ENCODE measurements around the gene NR2F1-AS1. TPM values are rescaled to one million over a fixed set of nuclear protein-coding genes. Genes with fewer than 3 reads are reported as not detected.

The NR2F1-AS1 gene
- polyA plus RNA-seq, 12 donors = 2.9 to 13.1 (median 5.0) TPM; not detected in 1

- no peak for DNase-seq
Measured at GRCh38 chr5:93430673-93431199, 150.3 kb downstream of the NR2F1-AS1 start.

GRCh38 chr5:93430118-93430517 lies 150.9 kb downstream of the NR2F1-AS1 start:
- no peak for DNase-seq

- DNase-seq = no peak
Measured at GRCh38 chr5:93428868-93429267, 152.2 kb downstream of the NR2F1-AS1 start.

DNA sequence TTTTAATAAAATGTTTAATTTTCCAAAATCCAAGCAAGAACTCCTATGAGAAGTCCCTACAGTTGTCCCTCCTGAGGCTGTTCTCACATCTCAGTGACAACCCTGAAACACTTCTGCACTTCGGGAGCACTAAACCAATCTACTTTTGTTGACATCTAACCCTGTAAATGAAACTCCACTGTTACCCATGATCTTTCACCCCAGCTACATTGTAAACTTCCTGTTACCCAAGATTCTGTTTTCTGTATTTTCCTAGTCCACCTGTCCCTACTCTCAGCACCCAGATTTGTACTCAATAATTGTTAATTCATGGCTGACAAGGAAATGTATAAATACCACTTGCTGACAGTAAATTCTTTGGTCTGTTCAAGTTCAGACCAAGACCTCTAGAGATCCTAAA lies 153.7 kb downstream of the NR2F1-AS1 start:
- no peak for DNase-seq

GRCh38 chr5:93425096-93425495 lies 155.9 kb downstream of the NR2F1-AS1 start:
- DNase-seq = no peak

GRCh38 chr5:93423300-93423699 lies 157.7 kb downstream of the NR2F1-AS1 start:
- no peak for DNase-seq

GRCh38 chr5:93422652-93423280 lies 158.3 kb downstream of the NR2F1-AS1 start:
- no peak for DNase-seq

DNA sequence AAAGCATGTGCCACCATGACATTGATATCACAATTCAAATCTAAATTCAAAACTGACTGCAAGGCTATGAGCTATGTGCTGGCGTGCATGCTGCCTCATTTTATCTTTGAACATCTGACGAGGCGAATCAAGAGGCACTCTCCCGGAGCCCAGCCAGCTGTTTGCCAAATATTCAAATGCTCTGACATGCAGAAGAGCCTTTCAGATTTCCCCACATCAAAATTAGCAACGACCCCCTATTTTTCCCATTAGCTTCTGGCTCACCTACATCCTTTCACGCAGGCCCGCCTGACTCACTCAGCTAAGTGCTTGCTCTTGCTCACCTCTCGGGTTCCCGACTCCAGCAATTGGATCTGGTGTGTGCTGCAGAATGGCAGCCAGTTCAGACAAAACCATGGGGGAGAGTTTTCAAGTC lies 159.0 kb downstream of the NR2F1-AS1 start:
- no peak for DNase-seq

GRCh38 chr5:93421468-93421867 lies 159.6 kb downstream of the NR2F1-AS1 start:
- no peak for DNase-seq

GRCh38 chr5:93417490-93417889 lies 163.5 kb downstream of the NR2F1-AS1 start:
- no peak for DNase-seq

DNA sequence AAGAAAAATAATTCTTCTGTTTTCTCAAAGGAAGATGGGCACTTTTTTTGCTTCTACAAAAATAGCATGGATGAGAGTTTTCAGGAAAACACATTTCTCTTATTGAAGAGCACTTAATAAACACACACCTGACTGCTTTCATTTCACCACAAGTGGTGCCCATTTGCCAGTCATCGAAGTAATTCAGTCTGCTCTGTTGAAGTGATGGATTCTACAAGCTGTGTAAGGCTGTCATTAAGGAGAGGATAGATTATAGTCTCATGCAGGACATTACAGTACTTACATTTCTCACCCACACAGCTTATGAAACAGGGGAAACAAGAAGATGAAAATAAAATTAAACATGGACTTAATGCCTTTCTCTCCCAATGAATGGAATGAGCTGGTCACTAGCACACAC lies 165.2 kb downstream of the NR2F1-AS1 start:
- no peak for DNase-seq

DNA sequence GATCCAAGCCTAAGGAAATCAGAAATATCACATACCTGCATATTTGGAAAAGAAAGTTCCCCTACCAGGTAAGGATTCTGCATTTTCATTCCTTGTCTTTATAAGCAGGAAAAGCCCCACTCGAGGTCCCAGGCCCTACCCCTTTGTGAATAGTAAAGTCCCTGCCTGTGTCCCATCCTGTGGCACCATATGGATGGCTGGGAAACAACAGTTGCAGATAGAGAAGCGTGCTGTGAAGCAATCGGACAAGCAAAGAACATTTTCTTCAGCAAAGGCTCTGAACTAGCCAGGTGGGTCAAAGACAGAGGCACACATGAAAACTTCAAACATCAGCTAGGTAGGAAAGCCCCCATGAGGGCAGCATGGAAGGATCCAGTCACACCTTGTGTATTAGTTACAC lies 169.3 kb downstream of the NR2F1-AS1 start:
- DNase-seq = no peak

DNA sequence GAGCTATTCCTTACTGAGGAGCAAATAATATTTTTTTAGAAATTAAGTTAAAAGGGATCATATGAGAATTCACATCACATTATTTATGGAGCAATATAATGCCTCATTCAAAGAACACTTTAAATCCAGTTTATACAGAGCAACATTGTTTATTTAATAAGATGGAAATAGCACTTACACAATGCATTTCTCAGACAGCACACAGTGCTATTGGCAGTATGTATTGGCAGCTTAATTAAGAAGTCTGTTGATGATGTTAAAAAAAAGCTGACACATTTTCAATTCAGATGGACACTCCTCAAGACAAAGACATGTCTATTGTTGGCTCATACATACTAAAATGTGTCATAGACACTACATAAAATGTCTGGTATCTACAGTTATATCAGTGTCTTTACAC lies 171.3 kb downstream of the NR2F1-AS1 start:
- no peak for DNase-seq

- peak; percentile 17 for DNase-seq
Measured at GRCh38 chr5:93407454-93407853, 173.6 kb downstream of the NR2F1-AS1 start.

GRCh38 chr5:93406971-93407401 lies 174.0 kb downstream of the NR2F1-AS1 start:
- DNase-seq = peak; percentile 25

GRCh38 chr5:93404246-93404645 lies 176.8 kb downstream of the NR2F1-AS1 start:
- no peak for DNase-seq

GRCh38 chr5:93403141-93403928 lies 177.7 kb downstream of the NR2F1-AS1 start:
- DNase-seq = no peak

DNA sequence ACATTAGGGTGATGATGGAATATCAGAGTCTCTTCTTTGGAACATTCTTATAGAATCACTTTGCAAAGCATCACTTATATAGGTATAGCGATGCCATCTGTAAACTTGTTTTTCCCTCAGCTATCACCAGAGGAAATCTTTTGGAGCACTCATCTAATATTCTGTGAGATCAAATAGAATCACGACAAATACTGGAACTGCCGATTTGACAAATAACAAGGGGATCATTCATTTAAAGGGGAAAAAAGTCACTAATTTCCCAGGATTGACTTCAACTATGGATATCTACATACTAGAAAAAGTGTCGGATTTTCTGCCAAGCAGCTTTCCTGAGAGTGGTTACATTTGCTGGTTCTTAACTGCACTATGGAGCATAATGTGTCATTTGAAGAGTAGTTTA lies 178.6 kb downstream of the NR2F1-AS1 start:
- DNase-seq = no peak

DNA sequence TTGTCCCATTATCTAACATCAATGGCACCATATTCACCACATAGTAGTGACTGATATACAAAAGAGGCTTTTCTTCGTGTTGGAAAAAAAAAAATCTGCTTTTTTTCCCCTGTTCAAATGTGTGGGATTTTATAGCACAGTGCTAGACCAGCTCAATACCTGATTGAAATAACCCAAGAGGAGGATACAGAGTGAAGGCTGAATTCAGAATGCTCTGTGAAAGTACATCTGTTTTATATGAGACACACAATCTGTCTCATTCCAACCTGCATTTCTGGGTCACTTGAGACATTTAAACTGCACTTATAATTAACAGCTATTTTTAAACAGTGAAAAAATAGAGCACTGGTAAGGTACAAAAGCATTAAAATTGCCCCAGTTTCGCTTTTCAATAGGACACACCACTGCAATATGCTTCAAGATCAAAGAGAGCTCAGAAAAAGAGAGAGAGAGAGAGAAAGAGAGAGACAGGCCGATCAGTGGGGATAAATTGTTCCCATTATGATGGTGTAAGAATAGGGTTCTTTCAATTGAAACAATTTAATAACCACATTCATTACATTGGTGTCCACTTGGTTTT lies 179.3 kb downstream of the NR2F1-AS1 start:
- no peak for DNase-seq

GRCh38 chr5:93399675-93400074 lies 181.3 kb downstream of the NR2F1-AS1 start:
- no peak for DNase-seq

GRCh38 chr5:93395971-93396379 lies 185.0 kb downstream of the NR2F1-AS1 start:
- DNase-seq = peak; percentile 20

- DNase-seq = no peak
Measured at GRCh38 chr5:93395010-93395409, 186.0 kb downstream of the NR2F1-AS1 start.

DNA sequence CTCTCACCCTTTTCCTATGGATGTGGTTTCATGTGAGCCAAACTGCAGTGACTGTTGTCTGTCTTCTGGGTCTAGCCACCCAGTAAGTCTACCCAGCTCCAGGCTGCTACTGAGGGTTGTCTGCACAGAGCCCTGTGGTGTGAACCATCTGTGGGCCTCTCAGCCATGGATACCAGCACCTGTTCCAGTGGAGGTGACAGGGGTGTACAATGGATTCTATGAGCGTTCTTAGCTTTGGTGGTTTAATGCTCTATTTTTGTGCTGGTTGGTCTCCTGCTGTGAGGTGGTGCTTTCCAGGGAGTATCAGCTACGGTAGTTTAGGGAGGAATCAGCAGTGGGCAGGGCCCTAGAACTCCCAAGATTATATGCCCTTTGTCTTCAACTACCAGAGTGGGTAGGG lies 186.7 kb downstream of the NR2F1-AS1 start:
- no peak for DNase-seq

Data from muscle of arm (tissue), 12 donors.